GM19395 (cell line): ENCODE results near the gene ATP4A.

Experiments
- ATAC-seq: cut with Tn5 transposase; IDR thresholded peaks from one replicate; pipeline ENCODE4 v1.9.1; 2021; ENCODE audit warnings: mild to moderate bottlenecking, moderate library complexity; ENCODE audit not compliant: unreplicated experiment

Gene ATP4A

GRCh38 chr19:35528218-35529038 lies 35.0 kb downstream of the ATP4A start, which contains the start of gene SBSN:
Gene SBSN, minus strand, starts transcription at chr19:35528311. Its CDS starts 30 bp downstream, at chr19:35528281.
- no peak for ATAC-seq

DNA sequence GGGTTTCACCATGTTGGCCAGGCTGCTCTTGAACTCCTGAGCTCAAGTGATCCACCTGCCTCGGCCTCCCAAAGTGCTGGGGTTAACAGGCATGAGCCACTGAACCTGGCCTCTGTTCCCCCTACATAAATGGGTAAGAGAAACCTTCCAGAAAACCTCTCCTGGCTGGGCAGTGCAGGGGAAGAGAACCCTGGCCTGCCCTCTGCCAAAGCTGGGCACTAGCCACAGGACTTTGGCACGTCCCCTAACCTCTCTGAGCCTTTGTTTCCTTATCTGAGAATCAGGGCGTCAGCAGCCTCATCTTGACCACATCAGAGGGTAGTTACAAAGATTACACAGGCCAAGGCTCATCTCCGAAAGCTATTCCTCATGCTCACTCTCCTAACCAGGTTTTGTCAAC lies 37.6 kb downstream of the ATP4A start:
- ATAC-seq = no peak

DNA sequence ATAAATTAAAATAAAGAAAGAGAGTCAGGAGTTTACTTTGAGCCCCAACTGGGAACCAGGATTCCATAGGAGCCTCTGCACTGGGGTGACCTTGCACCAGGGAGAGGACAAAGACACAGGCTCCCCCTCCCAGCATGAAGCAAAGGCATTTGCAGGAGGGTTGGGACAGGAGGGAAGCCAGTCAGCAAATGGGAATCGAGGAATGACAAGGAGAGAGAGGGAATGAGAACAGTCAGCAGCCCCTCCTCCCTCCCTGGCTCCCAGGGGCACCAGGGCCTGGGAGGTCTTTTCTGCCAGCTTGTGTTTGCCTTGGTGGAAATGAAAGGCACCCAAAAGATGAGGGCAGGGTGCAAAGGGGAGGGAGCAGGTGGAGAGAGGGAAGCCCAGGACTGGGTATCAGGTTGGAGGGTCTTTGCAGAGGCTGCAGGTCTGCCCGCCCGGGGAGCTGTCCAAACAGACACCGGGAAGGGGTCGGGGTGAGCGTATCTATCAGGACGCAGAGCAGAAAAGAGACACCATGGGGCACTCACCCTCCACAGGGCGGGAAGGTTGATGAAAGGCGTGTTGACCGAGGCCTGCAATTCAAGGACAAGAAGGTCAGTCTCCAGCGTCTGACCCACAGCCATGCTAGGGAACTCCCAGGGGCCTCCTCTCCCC lies 39.1 kb downstream of the ATP4A start:
- ATAC-seq = no peak

GRCh38 chr19:35522745-35523327 lies 40.6 kb downstream of the ATP4A start:
- no peak for ATAC-seq

GRCh38 chr19:35521124-35521743 lies 42.2 kb downstream of the ATP4A start:
- ATAC-seq = no peak

DNA sequence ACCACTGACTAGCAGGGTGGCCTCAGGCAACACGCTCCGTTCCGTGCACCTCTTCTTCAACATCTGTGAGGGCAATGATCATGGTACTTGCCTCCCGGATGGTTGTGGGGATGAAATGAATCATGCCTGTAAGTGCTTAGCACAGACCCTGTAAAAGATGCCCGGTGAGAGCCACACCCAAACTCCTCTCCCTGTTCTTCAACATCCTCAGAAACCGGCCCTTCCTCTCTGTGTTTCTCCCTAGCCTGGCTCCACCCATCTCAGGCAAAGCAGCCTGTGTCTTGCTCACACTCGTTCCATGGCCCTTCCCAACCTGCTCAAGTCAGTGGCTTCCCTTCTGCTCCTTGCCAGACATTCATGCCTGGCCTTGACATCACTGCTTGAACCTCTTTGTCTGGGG lies 44.2 kb downstream of the ATP4A start:
- no peak for ATAC-seq

- no peak for ATAC-seq
These were observed 45.1 kb downstream of the ATP4A start for GRCh38 chr19:35518313-35518712.

DNA sequence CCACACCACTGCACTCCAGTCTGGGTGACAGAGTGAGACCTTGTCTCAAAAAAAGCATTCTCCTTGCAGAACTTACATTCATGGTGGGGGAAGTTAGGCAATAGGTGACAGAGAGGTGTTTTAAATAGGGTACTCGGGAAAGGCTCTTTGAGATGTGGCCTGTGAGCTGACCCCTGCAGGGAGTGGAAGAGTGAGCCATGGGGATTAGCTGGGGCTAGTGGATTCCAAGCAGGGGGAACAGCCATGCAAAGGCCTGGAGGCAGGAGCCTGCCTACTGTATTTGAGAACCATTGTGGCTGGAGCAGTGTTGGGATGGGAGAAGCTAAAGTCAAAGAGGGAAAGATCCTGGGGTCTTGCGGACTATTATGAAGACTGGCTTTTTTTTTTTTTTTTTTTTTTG lies 46.1 kb downstream of the ATP4A start:
- ATAC-seq = no peak

- no peak for ATAC-seq
These were observed 47.1 kb downstream of the ATP4A start for GRCh38 chr19:35516310-35516709.

- ATAC-seq = no peak
These were observed 49.1 kb downstream of the ATP4A start for GRCh38 chr19:35514282-35514809.

GRCh38 chr19:35513628-35514281 lies 49.7 kb downstream of the ATP4A start, which contains the start of gene DMKN:
Gene DMKN, minus strand, starts transcription at chr19:35513649. Its CDS starts 174 bp downstream, at chr19:35513475.
- no peak for ATAC-seq

DNA sequence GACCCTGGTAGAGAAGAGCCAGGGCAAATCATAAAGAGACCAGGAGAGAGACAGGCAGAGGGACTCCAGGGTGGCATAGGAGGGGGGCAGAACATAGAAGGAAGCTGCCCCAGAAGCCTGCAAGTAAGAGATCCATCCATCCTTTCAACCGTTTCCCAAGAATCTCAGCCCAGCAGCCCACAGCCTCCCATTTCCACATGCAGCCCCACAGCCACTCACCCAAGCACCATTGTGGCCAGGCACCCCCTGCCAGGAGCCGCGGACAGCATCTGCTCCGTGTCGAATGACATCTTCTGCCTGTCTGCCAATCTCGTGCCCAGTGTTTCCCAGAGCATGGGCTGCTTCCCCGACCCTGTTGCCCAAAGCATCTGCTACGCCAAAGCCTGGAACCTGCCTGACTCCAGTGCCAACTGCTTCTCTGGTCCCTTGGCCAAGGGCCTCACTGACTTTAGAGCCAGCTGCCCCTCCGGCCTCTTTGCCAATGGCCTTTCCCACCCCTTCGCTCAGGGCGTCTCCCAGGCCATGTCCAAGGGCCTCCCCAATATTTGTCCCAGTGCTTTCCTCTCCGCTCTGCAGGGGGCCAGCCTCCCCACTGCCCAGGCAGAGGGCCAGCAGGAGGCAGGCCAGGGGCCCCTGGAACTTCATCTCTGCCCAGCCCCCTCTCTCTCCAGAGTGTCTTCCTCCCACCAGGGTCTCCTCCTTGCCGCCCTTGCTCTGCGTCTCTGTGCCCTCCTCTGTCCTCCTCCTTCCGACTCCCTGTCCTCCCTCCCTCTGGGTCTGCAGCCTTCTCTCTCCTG lies 50.4 kb downstream of the ATP4A start:
- no peak for ATAC-seq

DNA sequence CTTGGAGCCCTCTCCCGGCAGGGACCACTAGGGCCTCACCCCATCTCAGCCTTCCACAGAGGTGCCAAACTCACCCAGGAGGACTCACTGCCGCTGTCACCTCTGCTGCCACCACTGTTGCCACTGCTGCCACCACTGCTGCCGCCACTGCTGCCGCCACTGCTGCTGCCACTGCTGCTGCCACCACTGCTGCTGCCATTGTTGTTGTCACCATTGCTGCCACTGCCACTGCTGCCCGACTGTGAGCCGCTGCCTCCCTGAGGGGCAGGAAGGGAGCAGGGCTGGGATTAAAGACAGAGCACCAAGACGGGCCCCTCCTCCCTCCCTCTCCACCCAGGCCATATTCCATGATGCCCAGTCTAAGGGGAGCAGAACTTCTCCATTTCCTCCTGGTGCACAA lies 52.1 kb downstream of the ATP4A start:
- no peak for ATAC-seq

GRCh38 chr19:35510626-35510964 lies 52.9 kb downstream of the ATP4A start:
- no peak for ATAC-seq

- ATAC-seq = no peak
These were observed 53.4 kb downstream of the ATP4A start for GRCh38 chr19:35509861-35510625.

GRCh38 chr19:35509018-35509652 lies 54.3 kb downstream of the ATP4A start:
- ATAC-seq = no peak

- no peak for ATAC-seq
These were observed 55.3 kb downstream of the ATP4A start for GRCh38 chr19:35508129-35508528.

DNA sequence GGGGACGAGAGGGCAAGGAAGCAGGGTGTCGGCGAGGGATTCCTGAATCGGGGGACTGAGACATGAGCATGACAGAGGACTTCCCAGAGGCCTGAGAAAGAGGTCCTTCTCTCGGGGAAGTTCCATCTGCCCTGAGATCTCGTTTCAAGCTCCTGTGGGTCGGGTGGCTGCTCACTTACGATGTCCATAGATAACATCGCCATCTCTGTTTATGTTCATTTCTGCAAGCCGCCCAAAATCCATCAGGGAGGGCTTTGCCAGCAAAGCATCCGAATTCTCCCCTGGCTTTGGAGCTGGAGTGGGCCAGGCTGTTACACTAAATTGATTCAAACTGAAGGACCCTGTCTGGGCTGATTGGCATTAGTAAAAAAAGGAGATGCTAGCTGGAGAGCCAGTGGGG lies 55.9 kb downstream of the ATP4A start:
- ATAC-seq = no peak

DNA sequence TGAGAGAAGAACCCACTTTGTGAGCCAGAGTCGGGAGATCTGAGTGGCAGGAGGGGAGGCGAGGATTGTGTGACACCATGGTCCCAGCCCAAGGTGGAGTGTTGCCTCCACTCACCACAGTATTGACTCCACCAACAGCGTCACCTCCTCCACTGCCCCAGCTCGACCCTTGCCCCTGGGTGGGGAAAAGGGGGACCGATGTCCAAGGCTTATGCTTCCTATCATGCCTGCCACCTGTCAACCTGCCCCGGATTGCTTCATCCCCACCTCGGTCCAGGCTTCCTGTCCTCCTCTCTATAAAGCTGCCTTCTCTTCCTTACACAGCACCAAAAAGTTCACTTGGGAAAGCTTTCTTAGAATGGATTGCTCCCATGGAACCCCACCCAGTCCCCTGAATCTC lies 57.4 kb downstream of the ATP4A start:
- ATAC-seq = no peak
